Islet of Langerhans (tissue), 1 donor: ENCODE data around the gene GNG2.
"Not testable (repeated sequence)": the region's sequence is repeated elsewhere in the genome, so short reads cannot be mapped to it uniquely, and the experiment has no call there.

Source experiments
- FAIRE-seq: peaks from one replicate; lab custom pipeline; 2011; peaks lifted over from hg19 to GRCh38; lab: Jason Lieb, UNC

The GNG2 gene

GRCh38 chr14:51894250-51894649 is 33.8 kb downstream of the GNG2 start:
- no peak for FAIRE-seq

GRCh38 chr14:51895375-51895774 is 35.0 kb downstream of the GNG2 start:
- no peak for FAIRE-seq

GRCh38 chr14:51897791-51898355 is 37.5 kb downstream of the GNG2 start:
- no peak for FAIRE-seq

- no peak for FAIRE-seq
These were observed 41.1 kb downstream of the GNG2 start for GRCh38 chr14:51901475-51902024.

- FAIRE-seq, result not testable (repeated sequence)
These were observed 45.3 kb downstream of the GNG2 start for GRCh38 chr14:51905656-51906121.

- FAIRE-seq, result no peak
These were observed 47.7 kb downstream of the GNG2 start for GRCh38 chr14:51908086-51908485.

- no peak for FAIRE-seq
These were observed 51.8 kb downstream of the GNG2 start for GRCh38 chr14:51912112-51912786.

GRCh38 chr14:51914310-51914709 is 53.9 kb downstream of the GNG2 start:
- FAIRE-seq, result no peak

- FAIRE-seq, result no peak
These were observed 56.8 kb downstream of the GNG2 start for GRCh38 chr14:51917193-51917592.

- FAIRE-seq, result no peak
These were observed 60.6 kb downstream of the GNG2 start for GRCh38 chr14:51921026-51921425.

GRCh38 chr14:51922624-51923023 is 62.2 kb downstream of the GNG2 start:
- FAIRE-seq, result no peak

- FAIRE-seq, result no peak
These were observed 64.2 kb downstream of the GNG2 start for GRCh38 chr14:51924600-51924999.

GRCh38 chr14:51925980-51926379 is 65.6 kb downstream of the GNG2 start:
- peak; percentile 49 for FAIRE-seq

- FAIRE-seq, result no peak
These were observed 66.0 kb downstream of the GNG2 start for GRCh38 chr14:51926449-51926848.

GRCh38 chr14:51928568-51928967 is 68.2 kb downstream of the GNG2 start:
- FAIRE-seq, result no peak

GRCh38 chr14:51929166-51929565 is 68.8 kb downstream of the GNG2 start:
- FAIRE-seq, result no peak

GRCh38 chr14:51929910-51930682 is 69.7 kb downstream of the GNG2 start:
- peak; percentile 61 for FAIRE-seq

- no peak for FAIRE-seq
These were observed 70.9 kb downstream of the GNG2 start for GRCh38 chr14:51931308-51931707.

GRCh38 chr14:51933191-51933590 is 72.8 kb downstream of the GNG2 start:
- FAIRE-seq, result no peak

GRCh38 chr14:51938137-51938536 is 77.7 kb downstream of the GNG2 start:
- no peak for FAIRE-seq

- FAIRE-seq, result no peak
These were observed 78.4 kb downstream of the GNG2 start for GRCh38 chr14:51938821-51939220.

GRCh38 chr14:51939226-51939625 is 78.8 kb downstream of the GNG2 start:
- FAIRE-seq, result no peak

- FAIRE-seq, result no peak
These were observed 79.4 kb downstream of the GNG2 start for GRCh38 chr14:51939755-51940301.
